ENCODE results near the gene SCAMP2.

SCAMP2 gene

GRCh38 chr15:74837482-74838136, 35.6 kb downstream of the SCAMP2 start:
- no peak for DNase-seq

- no peak for DNase-seq
These were observed 36.3 kb downstream of the SCAMP2 start for GRCh38 chr15:74836846-74837245.

- DNase-seq, result peak; percentile 75 to 91
These were observed 37.8 kb downstream of the SCAMP2 start for GRCh38 chr15:74835312-74835823.

GRCh38 chr15:74833376-74834107, 39.6 kb downstream of the SCAMP2 start:
- DNase-seq, result no peak

- peak in 1 of 2 experiments; percentile 24 for DNase-seq
These were observed 40.3 kb downstream of the SCAMP2 start for GRCh38 chr15:74832826-74833225.

GRCh38 chr15:74831813-74832495, 41.2 kb downstream of the SCAMP2 start:
- peak in 1 of 2 experiments; percentile 21 for DNase-seq

GRCh38 chr15:74830868-74831267, 42.3 kb downstream of the SCAMP2 start:
- DNase-seq, result no peak

- DNase-seq, result no peak
These were observed 43.2 kb downstream of the SCAMP2 start for GRCh38 chr15:74829991-74830390.

- DNase-seq, result no peak
These were observed 43.7 kb downstream of the SCAMP2 start for GRCh38 chr15:74829486-74829885.

- DNase-seq, result no peak
These were observed 44.3 kb downstream of the SCAMP2 start for GRCh38 chr15:74828835-74829234.

- DNase-seq, result no peak
These were observed 45.6 kb downstream of the SCAMP2 start for GRCh38 chr15:74827614-74828013.

GRCh38 chr15:74826921-74827320, 46.2 kb downstream of the SCAMP2 start:
- no peak for DNase-seq

GRCh38 chr15:74826364-74826819, 46.8 kb downstream of the SCAMP2 start, which contains the start of gene CPLX3:
Gene CPLX3, plus strand, starts transcription at chr15:74826627. Its CDS starts 77 bp downstream, at chr15:74826704.
- no peak for DNase-seq

- peak in 1 of 2 experiments; percentile 38 for DNase-seq
These were observed 47.3 kb downstream of the SCAMP2 start for GRCh38 chr15:74825866-74826265.

GRCh38 chr15:74824976-74825375, 48.2 kb downstream of the SCAMP2 start:
- no peak for DNase-seq

- DNase-seq, result no peak
These were observed 49.8 kb downstream of the SCAMP2 start for GRCh38 chr15:74823324-74823723.

- no peak for DNase-seq
These were observed 50.9 kb downstream of the SCAMP2 start for GRCh38 chr15:74822233-74822632.

GRCh38 chr15:74821790-74822158, 51.4 kb downstream of the SCAMP2 start:
- no peak for DNase-seq

GRCh38 chr15:74821091-74821789, 51.9 kb downstream of the SCAMP2 start:
- peak; percentile 98 to 99 for DNase-seq

GRCh38 chr15:74820056-74820455, 53.1 kb downstream of the SCAMP2 start:
- DNase-seq, result no peak

- peak in 1 of 2 experiments; percentile 53 for DNase-seq
These were observed 55.8 kb downstream of the SCAMP2 start for GRCh38 chr15:74817370-74817737.

- no peak for DNase-seq
These were observed 56.4 kb downstream of the SCAMP2 start for GRCh38 chr15:74816624-74817369.
